ENCODE data around the gene CNTN4. TPM values are rescaled to one million over a fixed set of nuclear protein-coding genes. Genes with fewer than 3 reads are reported as not detected.

The CNTN4 gene
- total RNA-seq, 1 experiment from 2014 or later = 51.3 TPM

DNA sequence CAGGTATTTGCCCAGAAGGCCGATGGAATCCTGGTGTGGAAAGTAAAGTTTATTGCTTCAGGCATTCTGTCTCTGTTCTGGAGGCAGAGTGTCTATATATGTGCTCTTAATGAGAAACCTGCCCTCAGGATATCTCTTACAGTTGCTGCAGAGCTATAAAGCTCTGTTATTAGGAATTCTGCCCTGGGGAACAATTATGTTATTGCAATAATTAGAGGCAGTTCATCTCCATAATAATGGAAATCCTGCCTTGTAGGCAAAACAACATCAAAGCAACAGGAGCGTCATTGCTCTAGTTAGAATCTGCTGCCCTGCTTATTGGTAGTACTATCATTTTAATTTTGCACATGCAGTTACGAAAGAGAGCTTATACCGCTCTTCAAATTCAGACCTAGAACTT lies 835.9 kb downstream of the CNTN4 start:
- Mint-ChIP-seq H3K9me3 (ENCODE audit: unreplicated experiment) (no peaks in the 10 kb centered on the region), H3K27ac (ENCODE audit: unreplicated experiment) (no peak overlapping the region), H3K27me3 (ENCODE audit: insufficient read depth, unreplicated experiment) (no peaks in the 10 kb centered on the region), H3K4me3 (ENCODE audit: unreplicated experiment) (no peak overlapping the region), H3K4me1 (ENCODE audit: low read depth, unreplicated experiment) (no peaks in the 10 kb centered on the region), H3K36me3 (ENCODE audit: insufficient read depth, unreplicated experiment) (peaks cover 19% of the 10 kb centered on the region)
- no peak for DNase-seq
- ChIA-PET CTCF (no interaction called here), POLR2A (no interaction called here)
- TF ChIP-seq, protein P1, sequence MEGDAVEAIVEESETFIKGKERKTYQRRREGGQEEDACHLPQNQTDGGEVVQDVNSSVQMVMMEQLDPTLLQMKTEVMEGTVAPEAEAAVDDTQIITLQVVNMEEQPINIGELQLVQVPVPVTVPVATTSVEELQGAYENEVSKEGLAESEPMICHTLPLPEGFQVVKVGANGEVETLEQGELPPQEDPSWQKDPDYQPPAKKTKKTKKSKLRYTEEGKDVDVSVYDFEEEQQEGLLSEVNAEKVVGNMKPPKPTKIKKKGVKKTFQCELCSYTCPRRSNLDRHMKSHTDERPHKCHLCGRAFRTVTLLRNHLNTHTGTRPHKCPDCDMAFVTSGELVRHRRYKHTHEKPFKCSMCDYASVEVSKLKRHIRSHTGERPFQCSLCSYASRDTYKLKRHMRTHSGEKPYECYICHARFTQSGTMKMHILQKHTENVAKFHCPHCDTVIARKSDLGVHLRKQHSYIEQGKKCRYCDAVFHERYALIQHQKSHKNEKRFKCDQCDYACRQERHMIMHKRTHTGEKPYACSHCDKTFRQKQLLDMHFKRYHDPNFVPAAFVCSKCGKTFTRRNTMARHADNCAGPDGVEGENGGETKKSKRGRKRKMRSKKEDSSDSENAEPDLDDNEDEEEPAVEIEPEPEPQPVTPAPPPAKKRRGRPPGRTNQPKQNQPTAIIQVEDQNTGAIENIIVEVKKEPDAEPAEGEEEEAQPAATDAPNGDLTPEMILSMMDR (IDR thresholded peaks at IDR 0.05; ENCODE audit: insufficient read depth in 1 of 2, low read depth in 1 of 2, low read length in 1 of 2, severe bottlenecking in 1 of 2, unreplicated experiment in 1 of 2) = no peak
- BruUV-seq (replicated peaks) = no TSS peak
- Histone ChIP-seq H3K4me3 (ENCODE audit: low read depth, low read length) (no peak overlapping the region), H3K36me3 (ENCODE audit: control insufficient read depth, insufficient read depth, low read length) (no peaks in the 10 kb centered on the region), H3K4me1 (no peaks in the 10 kb centered on the region), H3K9me3 (no peaks in the 10 kb centered on the region), H3K27me3 (replicated peaks; ENCODE audit: control insufficient read depth, insufficient read depth, low read length) (no peaks in the 10 kb centered on the region)
- intact Hi-C loops (cut with micrococcal nuclease; ENCODE audit: unreplicated experiment) = no loop called here

DNA sequence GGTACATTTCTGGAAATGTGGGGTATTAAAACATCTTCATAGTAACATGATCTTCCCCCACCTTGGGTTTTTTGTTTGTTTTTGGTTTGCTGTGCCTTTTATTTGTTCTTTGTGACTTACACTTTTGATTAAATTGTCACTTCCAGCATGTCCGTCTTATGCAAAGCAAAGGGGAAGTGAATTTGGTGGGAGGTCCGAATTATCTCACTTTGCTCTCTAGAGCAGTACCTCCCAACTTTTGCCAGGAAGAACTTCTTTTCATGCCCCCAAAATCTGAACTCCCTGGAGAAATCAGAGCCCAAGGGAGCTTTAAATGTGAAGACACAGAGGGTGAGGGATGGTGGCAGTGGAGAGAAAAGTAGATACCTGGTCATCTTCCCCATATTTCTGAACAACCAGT lies 838.4 kb downstream of the CNTN4 start:
- Mint-ChIP-seq H3K4me3 (ENCODE audit: unreplicated experiment) (no peak overlapping the region), H3K4me1 (ENCODE audit: low read depth, unreplicated experiment) (no peaks in the 10 kb centered on the region), H3K9me3 (ENCODE audit: unreplicated experiment) (no peaks in the 10 kb centered on the region), H3K27me3 (ENCODE audit: insufficient read depth, unreplicated experiment) (peaks cover 4% of the 10 kb centered on the region), H3K36me3 (ENCODE audit: insufficient read depth, unreplicated experiment) (peaks cover 9% of the 10 kb centered on the region), H3K27ac (ENCODE audit: unreplicated experiment) (no peak overlapping the region)
- intact Hi-C loops (cut with micrococcal nuclease; ENCODE audit: unreplicated experiment) = no loop called here
- Histone ChIP-seq H3K4me1 (no peaks in the 10 kb centered on the region), H3K9me3 (no peaks in the 10 kb centered on the region), H3K4me3 (ENCODE audit: low read depth, low read length) (no peak overlapping the region), H3K27me3 (replicated peaks; ENCODE audit: control insufficient read depth, insufficient read depth, low read length) (no peaks in the 10 kb centered on the region), H3K36me3 (ENCODE audit: control insufficient read depth, insufficient read depth, low read length) (no peaks in the 10 kb centered on the region)
- no peak for DNase-seq
- ChIA-PET POLR2A (no interaction called here), CTCF (no interaction called here)
- TF ChIP-seq, protein P1 (IDR thresholded peaks at IDR 0.05; ENCODE audit: insufficient read depth in 1 of 2, low read depth in 1 of 2, low read length in 1 of 2, severe bottlenecking in 1 of 2, unreplicated experiment in 1 of 2) = no peak
- no TSS peak for BruUV-seq (replicated peaks)

DNA sequence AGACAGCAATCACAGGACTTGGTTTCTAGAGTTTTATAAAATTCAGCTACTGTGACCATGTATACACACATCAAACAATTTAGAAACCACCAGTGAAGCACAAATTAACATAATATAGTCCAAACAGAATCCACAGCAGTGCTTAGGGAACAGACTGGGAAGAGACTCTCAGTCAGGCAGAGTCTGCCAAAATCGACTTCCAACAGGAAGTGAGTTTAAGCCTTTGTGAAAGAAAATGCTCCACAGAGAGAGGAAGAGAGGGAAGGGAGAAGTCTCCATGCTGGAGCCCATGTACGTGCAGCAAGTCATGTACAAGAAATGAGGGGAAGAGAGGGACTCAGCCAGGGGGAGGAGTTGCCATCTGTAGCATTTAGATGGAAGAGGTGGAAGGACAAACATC lies 838.9 kb downstream of the CNTN4 start:
- Mint-ChIP-seq H3K27ac (ENCODE audit: unreplicated experiment) (no peak overlapping the region), H3K36me3 (ENCODE audit: insufficient read depth, unreplicated experiment) (peaks cover 9% of the 10 kb centered on the region), H3K9me3 (ENCODE audit: unreplicated experiment) (no peaks in the 10 kb centered on the region), H3K27me3 (ENCODE audit: insufficient read depth, unreplicated experiment) (peaks cover 4% of the 10 kb centered on the region), H3K4me1 (ENCODE audit: low read depth, unreplicated experiment) (no peaks in the 10 kb centered on the region), H3K4me3 (ENCODE audit: unreplicated experiment) (no peak overlapping the region)
- Histone ChIP-seq H3K9me3 (no peaks in the 10 kb centered on the region), H3K4me3 (ENCODE audit: low read depth, low read length) (no peak overlapping the region), H3K27me3 (replicated peaks; ENCODE audit: control insufficient read depth, insufficient read depth, low read length) (no peaks in the 10 kb centered on the region), H3K4me1 (no peaks in the 10 kb centered on the region), H3K36me3 (ENCODE audit: control insufficient read depth, insufficient read depth, low read length) (no peaks in the 10 kb centered on the region)
- intact Hi-C loops (cut with micrococcal nuclease; ENCODE audit: unreplicated experiment) = no loop called here
- no TSS peak for BruUV-seq (replicated peaks)
- ChIA-PET CTCF (no interaction called here), POLR2A (no interaction called here)
- TF ChIP-seq, protein P1 (IDR thresholded peaks at IDR 0.05; ENCODE audit: insufficient read depth in 1 of 2, low read depth in 1 of 2, low read length in 1 of 2, severe bottlenecking in 1 of 2, unreplicated experiment in 1 of 2) = no peak
- no peak for DNase-seq
